AG20443 (cell line): ENCODE data around the gene DYNLT2B.
"Not testable (repeated sequence)": the region's sequence is repeated elsewhere in the genome, so short reads cannot be mapped to it uniquely, and the experiment has no call there.

Experiments
- DNase-seq: peaks from one replicate; pipeline ENCODE4 v3.0.0; 2012; ENCODE audit warnings: low spot score, mixed read lengths

Gene DYNLT2B

DNA sequence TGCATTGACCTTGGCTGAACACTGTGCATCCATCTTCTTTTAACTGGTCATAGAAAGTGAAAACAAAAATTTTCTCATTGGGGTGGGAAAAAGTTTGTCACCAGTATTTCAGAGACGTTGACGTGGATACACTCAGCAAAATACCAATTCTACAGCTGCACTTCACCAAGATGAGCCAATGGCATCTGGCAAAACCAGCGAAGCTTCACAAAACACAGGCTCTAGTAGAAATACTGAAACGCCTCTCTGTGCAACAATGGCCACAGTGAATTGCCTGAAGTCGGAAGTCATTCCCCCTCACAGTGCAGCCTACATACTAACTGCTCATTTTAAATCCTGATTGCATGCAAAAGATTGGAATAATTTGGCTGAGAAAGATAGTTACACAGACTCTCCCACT is 47.5 kb downstream of the DYNLT2B start:
- no peak for DNase-seq

GRCh38 chr3:196268284-196269163 is 49.5 kb downstream of the DYNLT2B start:
- DNase-seq = peak; percentile 77

DNA sequence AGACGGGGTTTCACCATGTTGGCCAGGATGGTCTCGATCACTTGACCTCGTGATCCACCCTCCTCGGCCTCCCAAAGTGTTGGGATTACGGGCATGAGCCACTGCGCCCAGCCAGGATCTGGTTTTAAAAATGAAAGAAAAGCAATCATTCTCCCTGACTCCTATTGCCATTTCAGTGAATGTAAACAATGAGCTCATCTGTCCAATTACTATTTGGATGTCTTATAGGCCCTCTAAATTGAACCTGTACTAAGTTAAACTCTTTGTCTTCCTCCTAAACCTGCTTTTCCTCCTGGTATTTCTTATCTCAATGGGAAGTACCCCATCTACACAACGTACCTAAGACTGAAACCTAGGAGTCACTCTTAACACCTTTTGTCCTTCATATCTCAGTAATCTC is 54.2 kb downstream of the DYNLT2B start:
- DNase-seq = no peak

DNA sequence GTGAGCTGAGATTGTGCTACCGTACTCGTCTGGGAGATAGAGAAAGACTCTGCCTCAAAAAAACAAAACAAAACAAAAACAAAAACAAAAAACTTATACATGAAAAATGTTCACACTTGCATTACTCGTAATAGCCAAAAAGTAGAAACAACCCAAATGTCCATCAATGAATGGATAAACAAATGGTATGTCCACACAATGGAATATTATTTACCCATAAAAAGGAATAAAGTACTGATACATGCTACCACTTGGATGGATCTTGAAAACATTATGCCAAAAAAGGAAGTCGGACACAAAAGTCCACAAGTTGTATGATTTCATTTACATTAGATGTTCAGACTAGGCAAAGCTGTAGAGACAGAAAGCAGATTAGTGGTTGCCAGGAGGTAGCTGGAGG is 57.3 kb downstream of the DYNLT2B start:
- DNase-seq = no peak

DNA sequence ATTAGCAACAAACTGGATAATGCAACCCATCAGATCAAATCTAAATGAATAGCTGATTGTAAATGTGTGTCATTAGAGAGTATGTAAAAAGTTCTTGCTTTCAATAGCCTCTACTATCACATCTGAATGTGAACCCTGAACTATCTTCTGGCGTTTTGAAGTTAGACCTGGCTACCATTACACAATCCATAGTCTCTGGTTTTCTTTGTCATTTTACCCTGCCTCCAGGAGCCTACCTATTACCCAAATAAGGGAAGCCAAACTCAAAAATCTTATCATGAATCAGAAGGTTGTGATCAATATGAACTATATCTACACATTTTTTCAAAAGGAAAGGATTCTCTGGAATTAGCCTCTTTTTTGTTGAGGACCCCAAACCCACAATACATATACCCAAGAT is 62.3 kb downstream of the DYNLT2B start:
- no peak for DNase-seq

DNA sequence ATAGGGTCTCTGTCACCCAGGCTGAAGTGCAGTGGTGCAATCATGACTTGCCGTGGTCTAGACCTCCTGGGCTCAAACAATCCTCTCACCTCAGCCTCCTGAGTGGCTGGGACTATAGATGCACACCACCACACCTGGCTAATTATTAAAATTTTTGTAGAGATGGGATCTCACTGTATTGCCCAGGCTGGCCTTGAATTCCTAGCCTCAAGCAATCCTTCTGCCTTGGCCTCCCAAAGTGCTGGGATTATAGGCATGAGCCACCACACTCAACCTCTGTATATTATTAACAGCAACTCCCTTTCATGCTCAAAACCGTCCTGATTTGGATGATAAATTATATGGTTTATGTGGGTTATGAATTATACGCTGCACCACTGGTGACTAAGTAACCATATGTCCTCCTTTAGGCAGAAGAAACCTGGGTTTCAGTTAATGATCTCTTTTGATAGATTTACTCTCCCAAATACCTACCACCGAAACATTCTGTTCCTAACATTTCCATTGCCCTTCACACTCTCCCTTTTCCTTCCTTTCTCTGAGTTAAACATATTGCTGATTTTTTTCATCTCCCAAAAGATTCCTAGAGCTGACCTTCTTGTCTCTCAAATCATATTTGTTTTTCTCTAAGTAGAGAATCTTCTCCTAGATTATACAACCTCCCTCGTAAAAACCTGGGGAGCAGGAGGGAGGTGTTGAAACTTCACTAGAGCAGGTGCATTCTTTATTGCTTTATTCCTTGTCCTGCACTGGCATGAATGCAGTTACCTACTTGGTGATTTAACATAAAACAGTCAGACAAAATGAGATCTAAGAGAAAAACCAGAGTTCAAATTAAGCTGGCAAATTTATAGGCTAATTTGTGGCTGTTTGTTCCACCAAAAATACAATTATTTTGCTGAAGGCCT is 63.4 kb downstream of the DYNLT2B start:
- no peak for DNase-seq

- DNase-seq = no peak
These were observed 66.1 kb downstream of the DYNLT2B start for GRCh38 chr3:196251918-196252317.

DNA sequence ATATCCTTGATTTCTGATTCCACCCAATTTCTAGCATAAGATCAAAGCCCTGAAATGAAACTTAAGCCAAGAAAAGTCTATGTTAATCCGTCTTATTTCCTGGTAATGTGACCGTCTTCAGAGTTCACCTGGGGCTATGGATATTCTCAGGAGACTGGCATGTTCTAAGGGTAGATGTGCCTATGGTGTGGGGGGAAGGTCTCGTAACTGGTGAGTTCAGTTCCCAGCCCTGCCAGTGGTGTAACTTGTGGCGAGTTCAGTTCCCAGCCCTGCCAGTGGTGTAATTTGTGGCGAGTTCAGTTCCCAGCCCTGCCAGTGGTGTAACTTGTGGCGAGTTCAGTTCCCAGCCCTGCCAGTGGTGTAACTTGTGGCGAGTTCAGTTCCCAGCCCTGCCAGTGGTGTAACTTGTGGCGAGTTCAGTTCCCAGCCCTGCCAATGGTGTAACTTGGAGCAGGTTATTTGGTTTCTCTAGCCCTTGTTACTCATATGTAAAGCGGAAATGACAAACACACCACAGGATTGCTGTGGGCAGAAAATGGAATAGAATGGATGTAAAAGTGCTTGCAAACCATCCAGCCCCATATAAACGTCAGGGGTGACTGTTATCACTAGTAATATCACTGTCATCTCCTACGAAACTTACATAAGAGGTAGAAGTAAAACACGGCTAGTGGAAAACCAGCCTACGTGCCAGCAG is 71.3 kb downstream of the DYNLT2B start:
- peak; percentile 18 for DNase-seq

DNA sequence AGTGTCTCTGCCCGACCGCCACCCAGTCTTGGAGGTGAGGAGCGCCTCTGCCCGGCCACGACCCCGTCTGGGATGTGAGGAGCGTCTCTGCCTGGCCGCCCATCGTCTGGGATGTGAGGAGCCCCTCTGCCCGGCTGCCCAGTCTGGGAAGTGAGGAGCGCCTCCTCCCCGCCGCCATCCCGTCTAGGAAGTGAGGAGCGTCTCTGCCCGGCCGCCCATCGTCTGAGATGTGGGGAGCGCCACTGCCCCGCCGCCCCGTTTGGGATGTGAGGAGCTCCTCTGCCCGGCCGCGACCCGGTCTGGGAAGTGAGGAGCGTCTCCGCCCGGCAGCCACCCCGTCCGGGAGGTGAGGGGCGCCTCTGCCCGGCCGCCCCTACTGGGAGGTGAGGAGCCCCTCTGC is 73.9 kb downstream of the DYNLT2B start:
- DNase-seq = not testable (repeated sequence)

- no peak for DNase-seq
These were observed 76.3 kb downstream of the DYNLT2B start for GRCh38 chr3:196241704-196242103.
